ENCODE results near the gene TNIK.

DNA sequence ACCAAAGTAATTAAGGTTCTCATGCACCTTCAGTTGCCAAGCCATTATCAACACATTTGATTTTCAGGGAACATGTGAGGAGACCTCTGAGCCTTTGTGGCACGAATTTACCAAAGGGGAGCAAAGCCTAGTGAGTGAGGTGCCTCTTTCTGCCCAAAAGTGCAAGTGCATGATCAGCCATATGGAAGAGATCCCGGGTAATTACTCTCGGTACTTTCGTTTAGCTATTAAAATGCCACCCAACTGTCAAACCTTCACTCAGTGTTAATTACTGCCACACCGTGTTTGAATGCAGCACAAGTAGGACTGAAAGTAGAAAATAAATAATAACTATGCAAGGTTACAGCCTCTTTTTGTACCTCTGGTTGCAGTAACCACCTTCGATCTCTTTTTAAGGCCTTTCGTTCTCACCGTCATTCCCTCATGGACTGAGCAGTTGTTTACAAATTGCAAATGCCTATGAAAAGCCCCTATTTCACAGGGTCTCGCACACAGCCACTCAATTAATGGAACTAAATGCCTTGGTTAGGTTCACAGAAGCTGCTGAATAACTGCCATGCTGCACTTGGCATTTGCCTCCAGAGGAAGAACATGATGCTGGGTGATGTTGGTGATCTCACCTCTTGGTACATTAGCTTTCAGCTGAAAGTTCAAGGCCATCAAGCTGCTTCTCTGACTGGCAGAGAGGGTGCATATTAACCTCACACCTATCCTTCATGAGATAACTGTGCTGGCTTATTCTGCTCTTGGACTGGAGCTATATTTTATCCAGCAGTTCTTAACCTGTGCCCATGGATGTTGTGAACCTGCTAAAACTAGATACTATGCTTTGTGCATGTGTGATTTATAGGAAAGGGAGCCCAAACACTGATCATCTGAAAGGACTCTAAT lies 69.9 kb downstream of the TNIK start:
- no peak for TF ChIP-seq EP300 (IDR thresholded peaks at IDR 0.05)
- no peak for TF ChIP-seq CTCF (IDR thresholded peaks at IDR 0.05)

All from upper lobe of left lung (tissue), 4 donors.